ENCODE results near the gene ISM1. TPM values are rescaled to one million over a fixed set of nuclear protein-coding genes. Genes with fewer than 3 reads are reported as not detected.

The ISM1 gene
- total RNA-seq, 1 donor from 2014 or later = 1.2 TPM

- intact Hi-C loops (cut with DNase I) = no loop called here
- DNase-seq (ENCODE audit: missing footprints) (no peak), ATAC-seq (no peak)
Measured at GRCh38 chr20:13292201-13292885, 71.3 kb downstream of the ISM1 start.

DNA sequence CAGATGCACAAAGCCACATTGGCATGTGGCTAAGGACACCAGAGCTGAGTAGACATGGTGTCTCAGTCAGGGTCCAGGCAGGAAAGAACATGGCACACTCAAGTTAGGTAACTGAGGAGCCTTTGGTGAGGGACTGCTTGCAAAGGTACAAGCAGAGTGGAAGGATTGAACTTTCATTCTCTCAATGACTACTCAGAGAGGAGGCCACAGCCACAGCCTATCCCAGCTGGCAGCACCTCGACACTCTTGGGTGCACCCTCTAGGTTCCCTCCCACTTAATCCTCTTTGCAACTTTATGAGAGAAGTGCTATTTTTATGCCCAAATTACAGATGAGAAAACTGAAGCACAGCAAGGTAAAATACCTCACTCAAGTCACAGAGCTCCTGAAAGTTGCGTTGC lies 73.4 kb downstream of the ISM1 start:
- no peak for DNase-seq (ENCODE audit: missing footprints)
- ATAC-seq = no peak
- intact Hi-C loops (cut with DNase I) = no loop called here

DNA sequence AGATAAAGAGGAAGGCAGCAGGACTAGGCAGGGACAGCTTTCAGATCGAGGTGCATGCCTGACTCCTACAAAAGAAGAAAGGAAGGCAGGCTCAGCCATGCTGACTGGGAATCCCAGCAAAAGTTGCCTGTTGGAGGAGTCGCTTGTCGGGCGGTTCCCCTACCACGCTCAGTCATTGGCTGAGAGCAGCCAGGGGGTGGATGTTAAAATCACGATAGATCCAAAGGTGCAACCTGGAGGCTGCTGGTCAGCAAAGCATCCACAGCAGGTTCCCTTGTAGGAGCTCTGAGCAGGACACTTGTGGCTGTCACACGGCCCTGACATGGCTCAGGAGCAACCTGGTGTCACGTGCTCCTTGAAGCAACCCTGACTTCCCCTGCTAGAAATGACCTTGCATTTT lies 74.6 kb downstream of the ISM1 start:
- ATAC-seq (no peak), DNase-seq (ENCODE audit: missing footprints) (no peak)
- intact Hi-C loops (cut with DNase I) = no loop called here

GRCh38 chr20:13296070-13296469 lies 75.0 kb downstream of the ISM1 start:
- ATAC-seq (no peak), DNase-seq (ENCODE audit: missing footprints) (no peak)
- intact Hi-C loops (cut with DNase I) = no loop called here

DNA sequence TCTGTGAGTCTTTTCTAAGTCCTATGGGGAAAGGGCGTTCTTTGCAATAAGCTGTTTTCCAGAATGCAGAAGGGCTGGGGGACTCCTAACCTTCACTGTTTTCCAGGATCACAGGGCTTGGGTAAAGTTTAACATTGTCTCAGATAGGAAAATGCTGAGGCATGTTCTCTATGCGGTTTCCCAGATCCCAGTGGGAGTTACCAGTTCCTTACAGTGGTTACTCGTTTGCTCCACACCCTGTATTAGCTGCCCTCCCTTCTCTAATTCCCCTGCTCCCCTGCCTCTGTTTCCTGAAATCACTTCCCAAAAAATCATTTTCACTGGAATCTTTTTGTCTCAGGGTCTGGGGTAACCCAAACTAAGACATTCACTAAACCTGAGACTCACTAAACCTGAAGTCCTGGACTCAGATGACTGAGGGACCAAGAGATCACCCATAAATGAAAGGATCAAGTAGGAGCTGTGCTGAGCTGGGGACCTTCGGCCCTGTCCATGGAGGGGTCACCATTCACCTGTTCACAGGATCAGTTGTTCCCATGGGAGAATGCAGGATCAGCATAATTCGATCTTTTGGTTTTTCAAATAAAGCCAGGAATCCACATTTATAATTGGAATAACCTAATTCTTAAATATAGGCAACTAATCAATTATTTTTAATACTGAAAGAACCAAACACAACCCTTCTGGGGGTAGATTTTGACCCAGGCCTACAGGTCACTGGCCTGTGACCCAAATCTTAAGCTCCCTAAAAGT lies 76.2 kb downstream of the ISM1 start:
- DNase-seq (ENCODE audit: missing footprints) (no peak), ATAC-seq (no peak)
- intact Hi-C loops (cut with DNase I) = no loop called here

DNA sequence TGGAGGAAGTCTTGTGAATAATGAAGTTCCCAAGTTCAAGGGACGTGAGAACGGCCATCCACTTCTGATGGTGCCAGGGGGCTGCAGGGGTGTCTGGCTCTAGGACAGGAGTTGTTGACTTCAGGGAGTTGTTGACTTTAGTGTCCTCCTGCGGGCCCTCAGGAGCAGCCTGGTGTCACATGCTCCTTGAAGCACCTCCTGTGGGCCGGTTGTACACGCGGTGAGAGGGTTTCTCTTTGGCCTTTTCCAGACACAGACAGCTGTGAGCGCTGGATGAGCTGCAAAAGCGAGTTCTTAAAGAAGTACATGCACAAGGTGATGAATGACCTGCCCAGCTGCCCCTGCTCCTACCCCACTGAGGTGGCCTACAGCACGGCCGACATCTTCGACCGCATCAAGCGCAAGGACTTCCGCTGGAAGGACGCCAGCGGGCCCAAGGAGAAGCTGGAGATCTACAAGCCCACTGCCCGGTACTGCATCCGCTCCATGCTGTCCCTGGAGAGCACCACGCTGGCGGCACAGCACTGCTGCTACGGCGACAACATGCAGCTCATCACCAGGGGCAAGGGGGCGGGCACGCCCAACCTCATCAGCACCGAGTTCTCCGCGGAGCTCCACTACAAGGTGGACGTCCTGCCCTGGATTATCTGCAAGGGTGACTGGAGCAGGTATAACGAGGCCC lies 77.8 kb downstream of the ISM1 start:
- peak; percentile 63 for DNase-seq (ENCODE audit: missing footprints)
- ATAC-seq = no peak
- intact Hi-C loops (cut with DNase I) = no loop called here

- no peak for ATAC-seq
- intact Hi-C loops (cut with DNase I) = no loop called here
- no peak for DNase-seq (ENCODE audit: missing footprints)
Measured at GRCh38 chr20:13299401-13299800, 78.3 kb downstream of the ISM1 start.

DNA sequence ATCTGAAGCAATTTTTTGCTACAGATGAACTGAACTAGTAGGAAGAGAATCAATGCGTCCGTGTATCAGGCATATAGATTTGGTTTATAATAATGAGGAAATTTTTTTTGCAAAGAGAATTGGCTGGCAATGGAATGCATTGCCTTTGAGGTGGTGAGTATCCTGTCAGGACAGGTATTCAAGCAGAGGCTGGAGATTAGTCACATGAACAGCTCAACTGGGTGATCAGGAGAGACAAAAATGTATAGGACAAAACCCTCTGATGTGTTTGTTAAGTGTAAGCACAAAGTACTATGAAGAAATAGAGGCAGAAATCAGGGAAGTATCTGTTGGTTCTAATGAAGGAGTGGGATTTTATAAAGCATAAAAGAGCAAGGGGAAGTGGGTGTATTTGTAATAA lies 80.5 kb downstream of the ISM1 start:
- intact Hi-C loops (cut with DNase I) = no loop called here
- DNase-seq (ENCODE audit: missing footprints) = no peak
- ATAC-seq = no peak

GRCh38 chr20:13302647-13303450 lies 81.8 kb downstream of the ISM1 start:
- ATAC-seq = peak; percentile 42
- no peak for DNase-seq (ENCODE audit: missing footprints)
- intact Hi-C loops (cut with DNase I) = loop anchor here (2.0 kb wide), 1 partner anchor 184 kb away; no protein-coding TSS in a partner anchor

DNA sequence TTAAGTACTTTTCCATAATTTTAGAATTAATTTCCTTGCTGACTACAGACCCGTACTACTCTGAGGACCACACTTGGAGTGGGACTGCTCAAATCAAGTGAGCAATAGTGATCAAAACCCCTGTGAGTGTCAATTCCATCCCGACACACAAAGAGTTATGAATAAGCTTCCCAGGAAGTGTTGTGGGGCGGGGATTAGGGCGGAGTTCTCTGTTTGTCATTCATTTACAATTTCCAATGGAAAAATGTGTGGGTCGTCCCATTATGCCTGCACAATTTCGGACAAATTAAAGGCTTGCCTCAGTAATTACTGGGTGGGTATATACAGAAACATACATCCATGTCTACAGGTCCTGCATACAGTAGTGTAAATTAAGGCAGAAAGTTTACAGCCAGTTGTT lies 84.2 kb downstream of the ISM1 start:
- intact Hi-C loops (cut with DNase I) = no loop called here
- no peak for ATAC-seq
- DNase-seq (ENCODE audit: missing footprints) = no peak

GRCh38 chr20:13307562-13308163 lies 86.6 kb downstream of the ISM1 start:
- ATAC-seq (no peak), DNase-seq (ENCODE audit: missing footprints) (no peak)
- intact Hi-C loops (cut with DNase I) = no loop called here

DNA sequence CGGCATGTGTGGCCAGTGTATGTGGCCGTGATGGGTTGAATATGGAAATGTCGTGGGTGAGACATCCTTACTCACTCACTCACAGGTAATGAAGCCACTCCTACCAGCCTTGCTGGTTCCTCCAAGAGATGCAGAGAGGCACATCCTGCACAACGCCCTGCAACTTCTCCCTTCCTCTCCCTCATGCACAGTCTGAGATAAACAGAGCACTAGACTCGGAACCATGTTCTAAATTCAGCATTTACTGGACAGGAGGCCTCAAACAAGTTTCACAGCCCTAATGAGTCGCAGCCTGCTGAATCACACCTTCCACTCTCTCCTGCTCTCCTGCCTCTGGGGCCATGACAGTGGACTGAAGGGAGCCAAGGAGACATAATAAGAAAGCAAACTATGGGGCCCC lies 91.2 kb downstream of the ISM1 start:
- DNase-seq (ENCODE audit: missing footprints) = no peak
- intact Hi-C loops (cut with DNase I) = no loop called here
- no peak for ATAC-seq

DNA sequence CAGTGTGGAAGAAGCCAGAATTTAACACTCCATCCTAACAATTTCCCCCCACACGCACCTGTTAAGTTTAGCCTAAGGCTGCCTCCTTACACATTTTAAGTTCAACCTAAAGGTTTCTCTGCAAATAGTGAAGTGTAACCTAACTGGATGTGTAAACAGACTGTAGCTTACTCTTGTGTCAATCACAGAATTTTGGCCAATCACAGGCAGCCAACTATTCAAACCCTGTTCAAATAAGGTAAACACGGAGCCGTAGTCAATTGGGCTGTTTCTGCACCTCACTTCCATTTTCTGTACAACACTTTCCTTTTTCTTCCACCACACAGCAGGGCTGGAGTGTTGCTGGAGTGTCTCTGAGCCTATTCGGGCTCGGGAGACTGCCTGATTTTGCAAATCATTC lies 92.1 kb downstream of the ISM1 start:
- intact Hi-C loops (cut with DNase I) = no loop called here
- DNase-seq (ENCODE audit: missing footprints) (no peak), ATAC-seq (no peak)

- intact Hi-C loops (cut with DNase I) = no loop called here
Measured at GRCh38 chr20:13317439-13317838, 96.4 kb downstream of the ISM1 start.

GRCh38 chr20:13318871-13319521 lies 97.9 kb downstream of the ISM1 start:
- ATAC-seq = no peak
- intact Hi-C loops (cut with DNase I) = no loop called here

More at GRCh38 chr20:13317439-13317838, 96.4 kb downstream of the ISM1 start:
- DNase-seq (ENCODE audit: missing footprints) (no peak), ATAC-seq (no peak)

GRCh38 chr20:13320702-13321101 lies 99.6 kb downstream of the ISM1 start:
- no peak for ATAC-seq
- intact Hi-C loops (cut with DNase I) = no loop called here
- DNase-seq (ENCODE audit: missing footprints) = no peak

More at GRCh38 chr20:13318871-13319521, 97.9 kb downstream of the ISM1 start:
- no peak for DNase-seq (ENCODE audit: missing footprints)

- no peak for ATAC-seq
- intact Hi-C loops (cut with DNase I) = no loop called here
- no peak for DNase-seq (ENCODE audit: missing footprints)
Measured at GRCh38 chr20:13321416-13321815, 100.3 kb downstream of the ISM1 start.

DNA sequence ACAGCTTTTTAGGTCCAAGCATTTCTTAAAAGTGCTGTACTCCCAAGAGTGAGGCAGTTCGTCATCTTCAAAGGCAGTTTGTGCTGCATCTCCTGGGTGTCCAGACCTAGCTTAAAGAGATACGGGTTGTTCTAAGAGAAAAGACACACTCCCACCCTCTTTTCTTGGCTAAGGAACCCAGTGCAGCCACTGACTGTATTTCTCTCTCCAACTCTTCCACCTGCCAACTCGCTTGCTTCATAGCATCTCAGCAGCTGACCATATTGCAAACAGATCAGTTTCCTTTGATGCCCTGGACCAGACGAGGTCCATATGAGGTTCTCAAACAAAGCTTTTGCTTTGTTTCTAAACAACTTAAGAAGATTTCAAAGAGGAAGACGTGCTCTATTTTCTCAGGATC lies 101.1 kb downstream of the ISM1 start:
- no peak for DNase-seq (ENCODE audit: missing footprints)
- intact Hi-C loops (cut with DNase I) = no loop called here
- no peak for ATAC-seq

Data from Right ventricle myocardium inferior (tissue), 1 donor.